Karpas-422 (cell line): ENCODE data around the gene GNAO1. TPM values are rescaled to one million over a fixed set of nuclear protein-coding genes. Genes with fewer than 3 reads are reported as not detected.

Experiments
- DNase-seq: peaks from one replicate; pipeline ENCODE4 v3.0.0-alpha.2; 2015
- H2AFZ ChIP-seq: fragments of 200-600 bp; sonication (generic); 2 replicates; pipeline ENCODE4 v1.6.1; 2014; ENCODE audit warnings: antibody characterized with exemption, low read length, mixed read lengths
- H3K27ac ChIP-seq: fragments of 200-600 bp; sonication (generic); 2 replicates; pipeline ENCODE4 v1.5.1; 2014; ENCODE audit warnings: mild to moderate bottlenecking, low read length, moderate library complexity
- H3K27me3 ChIP-seq: fragments of 200-600 bp; sonication (generic); 2 replicates; pipeline ENCODE4 v1.6.1; 2014; ENCODE audit warnings: low read length, mixed read lengths
- H3K36me3 ChIP-seq: fragments of 200-600 bp; sonication (generic); 2 replicates; pipeline ENCODE4 v1.6.1; 2014; ENCODE audit warnings: low read length, mixed read lengths; ENCODE audit not compliant: insufficient read depth
- H3K4me1 ChIP-seq: fragments of 200-600 bp; sonication (generic); 2 replicates; pipeline ENCODE4 v1.6.1; 2014; ENCODE audit warnings: mild to moderate bottlenecking, low read length, mixed read lengths
- H3K4me2 ChIP-seq: fragments of 200-600 bp; sonication (generic); 2 replicates; pipeline ENCODE4 v1.6.1; 2014; ENCODE audit warnings: low read length, low read depth, mild to moderate bottlenecking; ENCODE audit not compliant: poor library complexity, severe bottlenecking
- H3K4me3 ChIP-seq: fragments of 200-600 bp; sonication (generic); 2 replicates; pipeline ENCODE4 v1.5.1; 2014; ENCODE audit warnings: mild to moderate bottlenecking, antibody characterized with exemption, low read length, mixed read lengths
- H3K79me2 ChIP-seq: fragments of 200-600 bp; sonication (generic); 2 replicates; pipeline ENCODE4 v1.6.1; 2014; ENCODE audit warnings: mild to moderate bottlenecking, low read length, mixed read lengths
- H3K9ac ChIP-seq: fragments of 200-600 bp; sonication (generic); 2 replicates; pipeline ENCODE4 v1.6.0; 2014; ENCODE audit warnings: low read length
- H3K9me2 ChIP-seq: fragments of 200-600 bp; sonication (generic), shearing (Covaris generic); replicated peaks from 2 replicates; pipeline ENCODE4 v1.6.0; 2014; ENCODE audit warnings: mild to moderate bottlenecking, low read length, moderate library complexity; ENCODE audit not compliant: insufficient read depth
- H3K9me3 ChIP-seq: fragments of 300-700, 200-600 bp; sonication (generic); 2 replicates; pipeline ENCODE4 v1.6.1; 2014; ENCODE audit warnings: low read length, mixed read lengths
- H4K20me1 ChIP-seq: fragments of 200-600 bp; sonication (generic); 2 replicates; pipeline ENCODE4 v1.6.1; 2014; ENCODE audit warnings: mild to moderate bottlenecking, antibody characterized with exemption, low read length, low read depth; ENCODE audit not compliant: insufficient read depth
- total RNA-seq: library from RNA; depleted of rRNA; stranded (reverse); fragments of >200 nt; shearing (Covaris generic); gene quantifications from 2 replicates; pipeline ENCODE4 v1.2.3, GENCODE V29; 2014; ENCODE audit warnings: low replicate concordance

GNAO1 gene
- total RNA-seq, 1 experiment from 2014 or later, result 2.3 TPM

DNA sequence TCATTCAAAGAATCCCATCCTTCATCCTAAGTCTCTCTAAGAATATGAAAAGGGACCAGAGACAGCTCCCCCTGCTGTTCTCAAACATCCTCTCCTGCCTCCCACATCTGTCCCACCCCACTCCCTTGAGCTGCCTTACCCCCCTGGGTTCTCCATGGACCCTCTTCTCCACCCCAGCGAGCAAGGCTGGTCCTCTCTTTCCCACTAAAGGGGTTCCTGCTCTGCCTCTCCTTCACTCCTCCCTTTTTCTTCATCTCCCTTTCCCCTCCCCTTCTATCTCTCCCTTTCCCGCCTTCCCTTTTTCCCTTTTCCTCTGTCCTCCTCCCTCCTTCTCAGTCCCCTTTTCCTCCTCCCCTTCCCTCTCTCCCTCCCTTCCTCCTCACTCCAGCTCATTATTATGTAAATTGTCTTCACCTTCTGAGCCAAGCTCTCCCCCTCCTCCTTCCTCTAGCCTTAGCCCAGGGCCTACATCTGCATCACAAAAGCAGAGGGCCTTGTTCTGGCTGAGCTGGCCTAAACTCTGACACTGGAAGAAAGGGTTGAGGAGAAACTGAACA, 90.0 kb downstream of the GNAO1 start:
- H3K27me3 ChIP-seq, result no peaks in the 10 kb centered on the region
- peak; percentile 50 for DNase-seq
- H3K79me2 ChIP-seq, result no peaks in the 10 kb centered on the region
- no peaks in the 10 kb centered on the region for H3K9me3 ChIP-seq
- no peak overlapping the region for H3K4me3 ChIP-seq
- H3K9ac ChIP-seq, result no peak overlapping the region
- H3K27ac ChIP-seq, result no peak overlapping the region
- no peaks in the 10 kb centered on the region for H3K36me3 ChIP-seq
- H2AFZ ChIP-seq, result no peak overlapping the region
- H3K4me2 ChIP-seq, result no peak overlapping the region
- no peaks in the 10 kb centered on the region for H3K9me2 ChIP-seq
- H3K4me1 ChIP-seq, result peaks cover 28% of the 10 kb centered on the region
- H4K20me1 ChIP-seq, result no peaks in the 10 kb centered on the region

DNA sequence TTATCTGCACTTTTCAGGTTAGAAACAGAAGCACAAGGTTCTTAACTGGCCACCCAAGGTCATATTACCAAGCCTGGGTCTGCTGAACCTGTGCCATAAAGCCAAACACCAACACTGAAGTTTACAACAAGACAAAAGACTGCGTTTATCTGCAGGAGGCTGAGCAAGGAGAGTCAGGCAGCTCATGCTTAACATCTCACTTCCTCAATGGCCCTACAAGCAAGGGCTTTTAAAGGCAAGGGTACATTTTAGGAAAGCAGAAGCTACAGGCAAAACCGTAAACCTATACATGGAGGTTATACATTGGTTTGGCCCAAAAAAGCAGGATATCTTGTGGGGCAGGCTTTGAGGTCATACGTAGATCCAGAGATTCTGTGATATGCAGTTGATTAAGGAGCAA, 91.2 kb downstream of the GNAO1 start:
- peak; percentile 81 for DNase-seq
- H3K9me2 ChIP-seq, result no peaks in the 10 kb centered on the region
- no peak overlapping the region for H3K9ac ChIP-seq
- peaks cover 28% of the 10 kb centered on the region for H3K4me1 ChIP-seq
- no peaks in the 10 kb centered on the region for H4K20me1 ChIP-seq
- peak overlapping the region; percentile 24 for H3K4me2 ChIP-seq
- no peaks in the 10 kb centered on the region for H3K9me3 ChIP-seq
- H3K36me3 ChIP-seq, result no peaks in the 10 kb centered on the region
- no peak overlapping the region for H3K4me3 ChIP-seq
- H3K27me3 ChIP-seq, result no peaks in the 10 kb centered on the region
- peak overlapping the region; percentile 15; the same call in 1 of the 2 replicates for H2AFZ ChIP-seq
- H3K27ac ChIP-seq, result peak overlapping the region; percentile 53
- no peaks in the 10 kb centered on the region for H3K79me2 ChIP-seq

DNA sequence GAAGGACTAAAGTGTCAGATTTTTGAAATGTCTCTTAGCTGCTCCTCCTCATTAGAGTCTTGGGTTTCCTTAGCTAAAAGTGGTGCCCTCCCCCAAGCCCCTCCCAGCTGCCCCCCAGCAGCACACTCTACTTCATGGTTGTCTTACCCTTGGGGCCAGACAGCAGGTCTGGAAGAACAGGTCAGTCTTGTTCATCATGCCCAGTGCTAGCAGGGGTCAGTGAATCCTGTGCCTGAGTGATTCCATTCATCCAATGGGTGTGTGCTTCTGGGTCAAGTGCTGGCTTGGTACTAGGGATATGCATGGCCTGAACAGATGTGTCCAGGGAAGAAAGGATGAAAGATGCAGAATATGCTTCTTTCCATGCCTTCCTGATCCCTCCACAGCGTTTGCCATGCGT, 93.2 kb downstream of the GNAO1 start:
- H3K4me3 ChIP-seq, result no peak overlapping the region
- H2AFZ ChIP-seq, result no peak overlapping the region
- DNase-seq, result no peak
- H3K79me2 ChIP-seq, result no peaks in the 10 kb centered on the region
- no peaks in the 10 kb centered on the region for H3K9me3 ChIP-seq
- H3K4me2 ChIP-seq, result no peak overlapping the region
- H3K4me1 ChIP-seq, result peaks cover 28% of the 10 kb centered on the region
- H3K9me2 ChIP-seq, result no peaks in the 10 kb centered on the region
- no peak overlapping the region for H3K27ac ChIP-seq
- no peaks in the 10 kb centered on the region for H3K27me3 ChIP-seq
- no peak overlapping the region for H3K9ac ChIP-seq
- H3K36me3 ChIP-seq, result no peaks in the 10 kb centered on the region
- H4K20me1 ChIP-seq, result no peaks in the 10 kb centered on the region

DNA sequence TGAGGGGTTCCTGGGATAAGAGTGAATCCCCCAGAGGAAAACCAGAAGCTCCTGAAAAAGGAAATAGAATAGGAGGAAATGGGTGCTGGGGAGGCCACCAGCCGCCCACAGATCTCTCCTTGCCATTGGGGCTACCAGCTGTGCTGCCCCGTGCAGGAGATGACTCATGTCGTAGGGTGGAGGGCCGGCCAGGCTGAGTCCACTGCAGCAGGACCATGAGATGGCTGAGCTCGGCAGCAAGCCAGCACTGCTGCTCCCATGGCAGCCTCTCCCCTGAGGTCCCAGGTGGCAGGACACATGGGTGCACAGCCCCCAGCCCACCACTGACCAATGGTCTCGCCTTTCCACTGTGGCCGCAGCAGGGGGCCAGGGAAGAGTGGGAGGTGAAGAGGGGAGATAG, 95.5 kb downstream of the GNAO1 start:
- no peak overlapping the region for H3K9ac ChIP-seq
- H3K79me2 ChIP-seq, result no peaks in the 10 kb centered on the region
- no peak overlapping the region for H2AFZ ChIP-seq
- H3K9me2 ChIP-seq, result no peaks in the 10 kb centered on the region
- H3K27ac ChIP-seq, result no peak overlapping the region
- no peaks in the 10 kb centered on the region for H3K27me3 ChIP-seq
- H3K4me2 ChIP-seq, result no peak overlapping the region
- H3K4me1 ChIP-seq, result peaks cover 32% of the 10 kb centered on the region
- no peaks in the 10 kb centered on the region for H3K9me3 ChIP-seq
- no peaks in the 10 kb centered on the region for H3K36me3 ChIP-seq
- H3K4me3 ChIP-seq, result no peak overlapping the region
- DNase-seq, result no peak
- H4K20me1 ChIP-seq, result no peaks in the 10 kb centered on the region

DNA sequence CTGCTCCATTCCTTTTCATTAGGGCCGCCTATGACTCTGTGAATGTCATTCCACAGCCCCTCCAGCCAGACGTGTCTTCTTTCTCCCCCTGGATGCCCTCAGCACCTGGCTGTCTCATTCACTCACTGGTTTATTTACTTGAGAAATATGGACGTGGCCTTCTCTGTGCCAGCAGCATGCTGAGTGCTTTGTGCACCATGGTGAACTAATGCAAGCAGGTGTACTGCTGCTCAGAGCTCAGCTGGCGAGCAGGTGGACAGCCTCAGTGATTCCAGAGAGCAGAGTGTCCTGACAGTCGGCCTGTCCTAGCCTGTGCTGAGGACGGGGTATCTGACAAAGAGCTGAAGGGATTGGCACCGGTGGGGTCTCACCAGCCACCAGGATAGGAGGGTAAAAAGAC, 96.7 kb downstream of the GNAO1 start:
- Histone ChIP-seq H3K27ac (no peak overlapping the region), H2AFZ (no peak overlapping the region), H3K27me3 (no peaks in the 10 kb centered on the region), H3K9me3 (no peaks in the 10 kb centered on the region), H3K4me3 (no peak overlapping the region), H3K4me1 (peaks cover 20% of the 10 kb centered on the region), H3K36me3 (no peaks in the 10 kb centered on the region), H3K9ac (no peak overlapping the region), H3K4me2 (no peak overlapping the region), H3K9me2 (no peaks in the 10 kb centered on the region), H4K20me1 (no peaks in the 10 kb centered on the region), H3K79me2 (no peaks in the 10 kb centered on the region)
- no peak for DNase-seq

DNA sequence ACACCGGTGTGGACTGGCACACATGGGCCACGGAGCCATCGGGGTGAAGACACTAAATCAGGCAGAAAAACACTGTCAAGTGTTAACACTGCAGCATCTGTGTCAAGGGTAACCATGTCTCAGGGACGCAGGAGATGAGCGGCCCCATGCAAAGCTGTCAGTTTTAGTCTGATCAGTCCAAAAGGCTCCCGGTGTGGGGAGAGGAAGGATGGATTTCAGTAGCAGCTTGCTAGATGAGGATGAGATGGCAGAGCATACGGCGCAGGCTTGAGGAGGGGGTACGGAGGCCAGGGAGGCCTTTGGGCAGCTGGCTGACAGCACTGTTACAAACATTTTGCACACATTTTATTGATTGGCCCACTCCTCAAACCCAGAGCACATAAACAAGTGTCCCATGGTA, 98.1 kb downstream of the GNAO1 start:
- H3K79me2 ChIP-seq, result no peaks in the 10 kb centered on the region
- no peaks in the 10 kb centered on the region for H3K9me3 ChIP-seq
- H3K4me1 ChIP-seq, result peaks cover 10% of the 10 kb centered on the region
- no peaks in the 10 kb centered on the region for H4K20me1 ChIP-seq
- no peak overlapping the region for H3K27ac ChIP-seq
- H3K9me2 ChIP-seq, result no peaks in the 10 kb centered on the region
- no peak overlapping the region for H3K9ac ChIP-seq
- H2AFZ ChIP-seq, result no peak overlapping the region
- no peak overlapping the region for H3K4me3 ChIP-seq
- no peak overlapping the region for H3K4me2 ChIP-seq
- DNase-seq, result no peak
- no peaks in the 10 kb centered on the region for H3K27me3 ChIP-seq
- no peaks in the 10 kb centered on the region for H3K36me3 ChIP-seq

DNA sequence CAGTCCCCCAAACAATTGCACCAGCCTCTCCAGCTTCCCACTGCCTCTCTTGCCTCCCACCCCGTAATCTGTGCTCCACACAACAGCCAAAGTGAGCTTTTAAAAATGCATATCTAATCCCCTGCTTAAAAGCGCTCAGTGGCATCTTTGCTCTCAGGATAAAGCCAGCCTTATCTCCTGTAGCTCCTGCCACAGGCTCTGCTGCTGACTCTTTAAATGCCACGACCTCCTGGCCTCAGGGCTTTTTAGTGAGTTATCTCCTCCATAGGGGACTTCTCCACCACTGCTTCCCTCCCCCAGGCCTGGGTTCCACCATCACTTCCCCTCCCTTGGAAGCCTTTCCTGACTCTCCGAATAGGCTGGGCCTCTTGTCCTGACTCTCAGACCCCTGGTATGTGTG, 98.6 kb downstream of the GNAO1 start:
- H3K36me3 ChIP-seq, result no peaks in the 10 kb centered on the region
- H3K27ac ChIP-seq, result no peak overlapping the region
- H3K9me2 ChIP-seq, result no peaks in the 10 kb centered on the region
- H3K79me2 ChIP-seq, result no peaks in the 10 kb centered on the region
- no peak for DNase-seq
- H4K20me1 ChIP-seq, result no peaks in the 10 kb centered on the region
- no peaks in the 10 kb centered on the region for H3K27me3 ChIP-seq
- no peak overlapping the region for H2AFZ ChIP-seq
- no peak overlapping the region for H3K4me3 ChIP-seq
- no peaks in the 10 kb centered on the region for H3K9me3 ChIP-seq
- H3K4me1 ChIP-seq, result peaks cover 10% of the 10 kb centered on the region
- H3K9ac ChIP-seq, result no peak overlapping the region
- no peak overlapping the region for H3K4me2 ChIP-seq

DNA sequence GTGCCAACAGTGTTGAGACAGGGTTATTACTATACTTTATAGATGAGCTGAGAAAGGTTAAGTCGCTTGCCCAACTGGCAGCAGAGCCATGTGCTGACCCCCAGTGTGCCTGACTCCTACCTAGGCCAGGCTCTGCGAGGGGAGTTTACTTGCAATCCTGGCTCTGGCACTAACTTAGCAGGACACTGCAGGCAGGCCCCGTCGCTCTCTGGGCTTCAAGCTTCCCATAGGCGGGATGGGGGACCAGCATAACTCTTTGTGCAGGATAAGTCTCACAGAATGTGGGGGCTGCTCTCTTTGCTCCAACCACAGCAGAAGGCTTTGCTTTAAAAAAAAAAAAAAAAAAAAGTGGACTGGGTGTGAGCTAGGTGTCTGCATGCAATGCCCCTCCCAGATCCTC, 102.7 kb downstream of the GNAO1 start:
- no peak overlapping the region for H3K4me3 ChIP-seq
- H3K27ac ChIP-seq, result no peak overlapping the region
- no peaks in the 10 kb centered on the region for H3K27me3 ChIP-seq
- no peaks in the 10 kb centered on the region for H3K36me3 ChIP-seq
- H3K9ac ChIP-seq, result no peak overlapping the region
- H3K4me2 ChIP-seq, result no peak overlapping the region
- no peaks in the 10 kb centered on the region for H3K9me2 ChIP-seq
- no peak overlapping the region for H2AFZ ChIP-seq
- no peaks in the 10 kb centered on the region for H3K9me3 ChIP-seq
- H3K79me2 ChIP-seq, result no peaks in the 10 kb centered on the region
- DNase-seq, result no peak
- no peaks in the 10 kb centered on the region for H4K20me1 ChIP-seq
- peaks cover 13% of the 10 kb centered on the region for H3K4me1 ChIP-seq

DNA sequence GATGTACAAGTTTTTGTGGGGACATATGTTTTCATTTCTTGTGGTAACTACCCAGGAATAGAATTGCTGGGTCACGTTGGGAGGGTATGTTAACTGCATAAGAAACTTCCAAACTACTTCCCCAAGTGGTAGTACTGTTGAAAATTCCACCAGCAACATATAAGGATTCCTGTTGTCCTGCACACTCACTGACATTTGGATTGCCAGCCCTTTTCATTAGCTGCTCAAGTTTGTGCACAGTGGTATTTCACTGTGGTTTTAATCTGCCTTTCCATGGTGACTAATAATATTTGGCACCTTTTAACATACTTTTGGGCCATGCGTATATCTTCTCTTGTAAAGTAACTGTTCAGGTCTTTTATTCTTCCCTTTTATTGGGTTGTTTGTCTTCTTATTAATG, 103.3 kb downstream of the GNAO1 start:
- H3K27me3 ChIP-seq, result no peaks in the 10 kb centered on the region
- H4K20me1 ChIP-seq, result no peaks in the 10 kb centered on the region
- H3K27ac ChIP-seq, result no peak overlapping the region
- no peak overlapping the region for H3K4me3 ChIP-seq
- H3K9ac ChIP-seq, result no peak overlapping the region
- H3K36me3 ChIP-seq, result no peaks in the 10 kb centered on the region
- DNase-seq, result no peak
- H3K4me1 ChIP-seq, result peaks cover 13% of the 10 kb centered on the region
- no peaks in the 10 kb centered on the region for H3K9me3 ChIP-seq
- H3K9me2 ChIP-seq, result no peaks in the 10 kb centered on the region
- H3K79me2 ChIP-seq, result no peaks in the 10 kb centered on the region
- no peak overlapping the region for H2AFZ ChIP-seq
- H3K4me2 ChIP-seq, result no peak overlapping the region
